Measurements from ENCODE around the gene GNRHR.
A peak's percentile ranks its signal among the peaks of the same experiment; 100 is the strongest.

GNRHR gene

GRCh38 chr4:67725981-67726380 is 28.2 kb downstream of the GNRHR start:
- Histone ChIP-seq H3K9ac (ENCODE audit: low read depth, low read length) (no peak overlapping the region), H3K9me3 (ENCODE audit: insufficient read depth, low read depth, low read length) (no peaks in the 10 kb centered on the region), H3K36me3 (ENCODE audit: insufficient read depth, low read depth, low read length) (no peaks in the 10 kb centered on the region), H3K4me1 (ENCODE audit: insufficient read depth, low read length) (peaks cover 9% of the 10 kb centered on the region), H3K27me3 (ENCODE audit: insufficient read depth, low read length) (no peaks in the 10 kb centered on the region), H3K27ac (ENCODE audit: low read length) (no peak overlapping the region), H3K4me3 (ENCODE audit: low read length) (no peak overlapping the region)

DNA sequence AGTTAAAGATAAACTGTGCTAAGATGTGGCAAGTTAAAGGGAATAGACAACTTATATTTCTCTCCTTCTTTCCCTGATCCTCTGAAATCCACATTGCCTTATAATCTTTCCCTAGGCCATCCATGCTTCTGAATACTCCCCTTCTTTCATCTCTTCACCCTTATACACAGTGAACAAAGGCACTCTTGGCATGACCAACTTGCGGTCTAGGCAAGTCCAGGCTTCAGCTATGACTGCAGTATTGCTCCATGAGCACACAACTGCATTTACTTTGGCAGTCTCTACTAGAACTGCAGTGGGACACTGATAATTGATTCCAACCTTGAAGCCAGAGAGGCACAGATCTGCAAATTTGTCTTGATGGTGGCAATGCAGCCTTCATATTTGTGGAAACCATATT is 29.1 kb downstream of the GNRHR start:
- peaks cover 9% of the 10 kb centered on the region for H3K4me1 ChIP-seq (ENCODE audit: insufficient read depth, low read length)
- H3K4me3 ChIP-seq (ENCODE audit: low read length) = no peak overlapping the region
- no peak overlapping the region for H3K27ac ChIP-seq (ENCODE audit: low read length)
- H3K9ac ChIP-seq (ENCODE audit: low read depth, low read length) = no peak overlapping the region
- peaks cover 7% of the 10 kb centered on the region; the same call in 1 of the 2 replicates for H3K36me3 ChIP-seq (ENCODE audit: insufficient read depth, low read depth, low read length)
- H3K27me3 ChIP-seq (ENCODE audit: insufficient read depth, low read length) = no peaks in the 10 kb centered on the region
- no peaks in the 10 kb centered on the region for H3K9me3 ChIP-seq (ENCODE audit: insufficient read depth, low read depth, low read length)

- H3K36me3 ChIP-seq (ENCODE audit: insufficient read depth, low read depth, low read length) = peaks cover 8% of the 10 kb centered on the region; the same call in 1 of the 2 replicates
- no peak overlapping the region for H3K9ac ChIP-seq (ENCODE audit: low read depth, low read length)
- no peak overlapping the region for H3K27ac ChIP-seq (ENCODE audit: low read length)
- no peaks in the 10 kb centered on the region for H3K27me3 ChIP-seq (ENCODE audit: insufficient read depth, low read length)
- peaks cover 9% of the 10 kb centered on the region for H3K4me1 ChIP-seq (ENCODE audit: insufficient read depth, low read length)
- H3K9me3 ChIP-seq (ENCODE audit: insufficient read depth, low read depth, low read length) = no peaks in the 10 kb centered on the region
- H3K4me3 ChIP-seq (ENCODE audit: low read length) = no peak overlapping the region
These were observed 30.2 kb downstream of the GNRHR start for GRCh38 chr4:67723949-67724348.

GRCh38 chr4:67723341-67723740 is 30.8 kb downstream of the GNRHR start:
- H3K27me3 ChIP-seq (ENCODE audit: insufficient read depth, low read length) = no peaks in the 10 kb centered on the region
- H3K9ac ChIP-seq (ENCODE audit: low read depth, low read length) = no peak overlapping the region
- H3K4me1 ChIP-seq (ENCODE audit: insufficient read depth, low read length) = peaks cover 9% of the 10 kb centered on the region
- no peak overlapping the region for H3K4me3 ChIP-seq (ENCODE audit: low read length)
- no peaks in the 10 kb centered on the region for H3K9me3 ChIP-seq (ENCODE audit: insufficient read depth, low read depth, low read length)
- H3K36me3 ChIP-seq (ENCODE audit: insufficient read depth, low read depth, low read length) = peaks cover 8% of the 10 kb centered on the region; the same call in 1 of the 2 replicates
- no peak overlapping the region for H3K27ac ChIP-seq (ENCODE audit: low read length)

DNA sequence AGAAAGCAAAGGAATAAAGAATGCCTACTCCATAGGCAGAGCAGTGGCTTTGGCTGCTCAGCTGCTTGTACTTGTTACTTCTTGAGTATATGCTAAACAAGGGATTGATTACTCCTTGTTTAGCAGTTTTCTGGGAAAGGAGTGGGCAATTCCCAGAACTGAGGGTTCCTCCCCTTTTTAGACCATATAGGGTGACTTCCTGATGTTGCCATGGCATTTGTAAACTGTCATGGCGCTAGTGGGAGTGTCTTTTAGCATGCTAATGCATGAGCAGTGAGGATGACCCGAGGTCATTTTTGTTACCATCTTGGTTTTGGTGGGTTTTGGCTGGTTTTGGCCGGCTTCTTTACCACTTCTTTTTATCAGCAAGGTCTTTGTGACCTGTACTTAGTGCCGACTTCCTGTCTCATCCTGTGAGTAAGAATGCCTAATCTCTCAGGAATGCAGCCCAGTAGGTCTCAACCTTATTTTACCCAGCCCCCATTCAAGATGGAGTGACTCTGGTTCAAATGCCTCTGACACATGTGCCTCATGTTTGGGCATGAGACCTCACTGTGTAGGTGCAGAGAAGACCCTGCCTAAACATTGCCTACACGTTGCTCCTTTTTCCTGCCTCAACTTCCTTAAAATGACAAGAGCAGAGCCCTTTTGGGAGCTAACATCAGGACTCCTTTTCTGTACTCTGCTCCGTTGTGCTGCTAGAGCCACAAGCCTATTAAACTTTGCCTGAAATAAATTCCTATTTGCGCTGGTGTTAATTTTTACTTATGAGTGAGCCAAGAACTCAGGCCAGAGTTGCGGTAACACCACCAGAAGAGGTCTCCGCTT is 32.2 kb downstream of the GNRHR start:
- peaks cover 8% of the 10 kb centered on the region; the same call in 1 of the 2 replicates for H3K36me3 ChIP-seq (ENCODE audit: insufficient read depth, low read depth, low read length)
- no peaks in the 10 kb centered on the region for H3K9me3 ChIP-seq (ENCODE audit: insufficient read depth, low read depth, low read length)
- H3K4me3 ChIP-seq (ENCODE audit: low read length) = no peak overlapping the region
- H3K27ac ChIP-seq (ENCODE audit: low read length) = peak overlapping the region; percentile 33
- H3K27me3 ChIP-seq (ENCODE audit: insufficient read depth, low read length) = no peaks in the 10 kb centered on the region
- peaks cover 9% of the 10 kb centered on the region for H3K4me1 ChIP-seq (ENCODE audit: insufficient read depth, low read length)
- no peak overlapping the region for H3K9ac ChIP-seq (ENCODE audit: low read depth, low read length)

DNA sequence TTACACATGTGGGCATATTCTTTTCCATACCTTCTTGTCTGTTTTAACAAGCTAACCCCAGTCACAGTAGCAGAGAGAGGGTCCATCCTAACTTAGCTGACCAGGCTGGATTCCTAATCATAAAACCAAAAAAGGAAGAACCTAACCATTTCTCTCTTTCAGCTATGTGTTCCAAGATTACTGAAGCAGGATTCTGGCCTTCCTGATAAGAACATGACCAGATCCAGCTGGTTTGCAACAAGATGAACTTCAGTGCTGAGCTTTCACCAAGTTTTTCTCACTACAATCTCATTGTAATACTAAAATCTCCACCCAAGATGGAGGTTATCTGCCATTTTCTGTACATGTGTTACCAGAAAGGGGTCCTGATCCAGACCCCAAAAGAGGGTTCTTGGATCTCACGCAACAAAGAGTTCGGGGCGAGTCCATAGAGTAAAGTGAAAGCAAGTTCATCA is 32.8 kb downstream of the GNRHR start:
- H3K9me3 ChIP-seq (ENCODE audit: insufficient read depth, low read depth, low read length) = no peaks in the 10 kb centered on the region
- peaks cover 8% of the 10 kb centered on the region; the same call in 1 of the 2 replicates for H3K36me3 ChIP-seq (ENCODE audit: insufficient read depth, low read depth, low read length)
- H3K27me3 ChIP-seq (ENCODE audit: insufficient read depth, low read length) = no peaks in the 10 kb centered on the region
- H3K9ac ChIP-seq (ENCODE audit: low read depth, low read length) = no peak overlapping the region
- H3K4me1 ChIP-seq (ENCODE audit: insufficient read depth, low read length) = peaks cover 9% of the 10 kb centered on the region
- H3K27ac ChIP-seq (ENCODE audit: low read length) = peak overlapping the region; percentile 33
- no peak overlapping the region for H3K4me3 ChIP-seq (ENCODE audit: low read length)

DNA sequence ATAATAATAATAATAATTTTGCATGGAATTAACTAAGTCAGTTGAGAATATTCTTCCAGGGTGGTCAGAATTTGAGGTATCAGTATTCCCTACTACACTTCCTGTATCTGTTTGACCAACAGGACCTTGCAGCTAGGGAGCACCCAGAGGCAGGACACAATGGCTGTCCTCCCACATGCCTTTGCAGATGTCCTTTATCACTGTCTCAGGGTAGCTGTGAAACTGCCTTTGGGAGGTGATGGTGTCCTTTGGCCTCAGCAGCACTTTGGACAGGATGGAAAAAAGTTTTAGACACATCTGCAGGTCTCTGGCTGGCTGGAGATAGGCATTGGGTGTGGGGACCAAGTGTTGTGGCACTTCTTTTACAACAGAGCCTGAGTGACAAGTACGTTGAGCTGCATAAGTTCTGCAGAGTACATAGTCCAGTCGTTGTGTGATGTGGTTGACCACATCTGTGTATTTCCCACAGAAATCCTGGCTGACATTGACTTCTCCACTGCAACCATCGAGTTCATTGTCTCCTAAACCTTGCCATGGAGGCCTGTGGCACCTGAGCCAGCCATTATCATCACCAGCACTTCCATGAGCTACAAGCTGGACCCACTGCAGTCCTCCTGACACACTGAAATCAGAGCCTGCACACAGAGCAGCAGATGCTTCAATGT is 34.1 kb downstream of the GNRHR start:
- Histone ChIP-seq H3K4me1 (ENCODE audit: insufficient read depth, low read length) (peaks cover 9% of the 10 kb centered on the region), H3K27me3 (ENCODE audit: insufficient read depth, low read length) (no peaks in the 10 kb centered on the region), H3K36me3 (ENCODE audit: insufficient read depth, low read depth, low read length) (peaks cover 8% of the 10 kb centered on the region; the same call in 1 of the 2 replicates), H3K9me3 (ENCODE audit: insufficient read depth, low read depth, low read length) (no peaks in the 10 kb centered on the region), H3K4me3 (ENCODE audit: low read length) (no peak overlapping the region), H3K27ac (ENCODE audit: low read length) (no peak overlapping the region), H3K9ac (ENCODE audit: low read depth, low read length) (no peak overlapping the region)

DNA sequence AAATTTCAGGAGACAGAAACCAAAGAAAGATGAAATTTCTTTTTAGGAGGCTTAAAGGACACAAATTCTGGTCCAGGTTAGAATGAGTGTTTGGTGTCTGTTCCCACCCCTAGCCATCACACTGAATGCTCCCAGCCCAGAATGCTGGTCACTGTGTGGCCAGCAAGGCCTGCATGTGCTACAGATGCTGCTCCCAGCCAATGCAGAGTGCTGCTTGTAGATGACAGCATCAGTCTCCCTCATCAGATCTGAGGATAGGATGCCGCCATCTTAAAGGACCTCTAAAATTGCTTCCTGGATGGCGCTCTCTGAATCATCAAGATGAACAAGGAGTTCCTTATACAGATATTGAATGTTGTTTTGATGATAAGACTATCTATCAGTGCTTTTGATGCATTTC is 35.3 kb downstream of the GNRHR start:
- H3K27ac ChIP-seq (ENCODE audit: low read length) = no peak overlapping the region
- no peaks in the 10 kb centered on the region for H3K27me3 ChIP-seq (ENCODE audit: insufficient read depth, low read length)
- H3K9me3 ChIP-seq (ENCODE audit: insufficient read depth, low read depth, low read length) = no peaks in the 10 kb centered on the region
- H3K4me1 ChIP-seq (ENCODE audit: insufficient read depth, low read length) = peaks cover 9% of the 10 kb centered on the region
- H3K4me3 ChIP-seq (ENCODE audit: low read length) = no peak overlapping the region
- H3K9ac ChIP-seq (ENCODE audit: low read depth, low read length) = no peak overlapping the region
- peaks cover 8% of the 10 kb centered on the region; the same call in 1 of the 2 replicates for H3K36me3 ChIP-seq (ENCODE audit: insufficient read depth, low read depth, low read length)

GRCh38 chr4:67717586-67717985 is 36.6 kb downstream of the GNRHR start:
- H3K27me3 ChIP-seq (ENCODE audit: insufficient read depth, low read length) = no peaks in the 10 kb centered on the region

DNA sequence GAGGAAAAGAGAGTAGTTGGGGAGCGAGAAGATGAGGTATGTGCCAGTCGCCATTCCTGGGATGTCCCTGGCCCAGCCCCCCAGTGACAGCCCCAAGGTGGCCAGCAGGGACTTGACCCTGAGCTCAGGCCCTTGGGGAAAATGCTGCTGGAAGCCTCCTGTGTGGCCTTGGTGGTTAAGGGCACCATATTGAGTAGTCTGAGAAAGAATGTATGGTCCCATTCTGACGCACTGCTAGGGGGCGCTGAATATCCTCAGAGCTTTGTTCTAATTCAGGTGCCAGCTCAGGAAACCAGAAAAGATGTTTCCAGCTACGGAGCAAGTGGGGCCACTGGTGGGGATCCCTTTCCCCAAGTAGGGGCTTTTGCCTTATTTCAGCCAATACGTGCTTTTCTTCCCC is 39.2 kb downstream of the GNRHR start:
- H3K4me1 ChIP-seq (ENCODE audit: insufficient read depth, low read length) = peaks cover 20% of the 10 kb centered on the region
- no peaks in the 10 kb centered on the region for H3K36me3 ChIP-seq (ENCODE audit: insufficient read depth, low read depth, low read length)
- H3K9ac ChIP-seq (ENCODE audit: low read depth, low read length) = no peak overlapping the region
- H3K27ac ChIP-seq (ENCODE audit: low read length) = no peak overlapping the region
- H3K4me3 ChIP-seq (ENCODE audit: low read length) = no peak overlapping the region
- no peaks in the 10 kb centered on the region for H3K27me3 ChIP-seq (ENCODE audit: insufficient read depth, low read length)
- no peaks in the 10 kb centered on the region for H3K9me3 ChIP-seq (ENCODE audit: insufficient read depth, low read depth, low read length)

More at GRCh38 chr4:67717586-67717985, 36.6 kb downstream of the GNRHR start:
- Histone ChIP-seq H3K4me3 (ENCODE audit: low read length) (no peak overlapping the region), H3K36me3 (ENCODE audit: insufficient read depth, low read depth, low read length) (peaks cover 8% of the 10 kb centered on the region; the same call in 1 of the 2 replicates), H3K4me1 (ENCODE audit: insufficient read depth, low read length) (peaks cover 16% of the 10 kb centered on the region), H3K9me3 (ENCODE audit: insufficient read depth, low read depth, low read length) (no peaks in the 10 kb centered on the region), H3K27ac (ENCODE audit: low read length) (no peak overlapping the region), H3K9ac (ENCODE audit: low read depth, low read length) (no peak overlapping the region)

DNA sequence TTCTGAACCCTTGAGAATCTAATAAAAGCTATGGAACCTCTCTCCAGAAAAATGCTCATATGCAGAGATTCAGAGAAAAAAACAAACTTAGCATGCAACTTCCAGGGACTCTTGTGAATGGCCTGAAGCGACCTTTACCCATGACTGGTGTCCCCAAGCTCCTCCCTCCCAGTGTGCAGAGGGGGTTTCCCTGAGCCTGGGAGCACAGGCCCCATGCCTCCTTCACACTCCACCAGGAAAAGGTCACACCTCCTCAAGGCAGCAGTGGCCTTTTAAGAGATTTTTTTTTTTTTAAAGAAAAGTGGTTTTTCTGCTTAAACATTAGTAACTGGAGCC is 40.0 kb downstream of the GNRHR start:
- no peaks in the 10 kb centered on the region for H3K36me3 ChIP-seq (ENCODE audit: insufficient read depth, low read depth, low read length)
- no peaks in the 10 kb centered on the region for H3K9me3 ChIP-seq (ENCODE audit: insufficient read depth, low read depth, low read length)
- no peaks in the 10 kb centered on the region for H3K27me3 ChIP-seq (ENCODE audit: insufficient read depth, low read length)
- peaks cover 20% of the 10 kb centered on the region for H3K4me1 ChIP-seq (ENCODE audit: insufficient read depth, low read length)
- no peak overlapping the region for H3K9ac ChIP-seq (ENCODE audit: low read depth, low read length)
- H3K27ac ChIP-seq (ENCODE audit: low read length) = no peak overlapping the region
- no peak overlapping the region for H3K4me3 ChIP-seq (ENCODE audit: low read length)

Measured in iPS-20b (cell line).